Measurements from ENCODE around the gene PSME3.

The PSME3 gene

GRCh38 chr17:42819939-42820535 is 13.2 kb upstream of the PSME3 start:
- Histone ChIP-seq H3K9ac (ENCODE audit: low read length) (no peak overlapping the region), H3K27me3 (ENCODE audit: control insufficient read depth in 1 of 2, insufficient read depth in 2 of 2, low read length in 2 of 2) (no peaks in the 10 kb centered on the region), H3K4me1 (ENCODE audit: insufficient read depth, low read length) (peaks cover 7% of the 10 kb centered on the region), H3K4me3 (ENCODE audit: low read depth in 1 of 2, low read length in 2 of 2) (no peak overlapping the region), H3K27ac (ENCODE audit: low read depth, low read length) (no peak overlapping the region), H3K9me3 (ENCODE audit: low read length) (no peaks in the 10 kb centered on the region), H3K36me3 (ENCODE audit: insufficient read depth, low read length) (peaks cover 48% of the 10 kb centered on the region)

GRCh38 chr17:42821176-42821575 is 12.0 kb upstream of the PSME3 start:
- Histone ChIP-seq H3K9me3 (ENCODE audit: low read length) (no peaks in the 10 kb centered on the region), H3K4me3 (ENCODE audit: low read depth in 1 of 2, low read length in 2 of 2) (no peak overlapping the region), H3K27me3 (ENCODE audit: control insufficient read depth in 1 of 2, insufficient read depth in 2 of 2, low read length in 2 of 2) (no peaks in the 10 kb centered on the region), H3K9ac (ENCODE audit: low read length) (no peak overlapping the region), H3K4me1 (ENCODE audit: insufficient read depth, low read length) (peaks cover 7% of the 10 kb centered on the region), H3K36me3 (ENCODE audit: insufficient read depth, low read length) (peaks cover 45% of the 10 kb centered on the region), H3K27ac (ENCODE audit: low read depth, low read length) (no peak overlapping the region)

GRCh38 chr17:42827472-42827871 is 5.7 kb upstream of the PSME3 start:
- Histone ChIP-seq H3K36me3 (ENCODE audit: insufficient read depth, low read length) (no peaks in the 10 kb centered on the region), H3K27ac (ENCODE audit: low read depth, low read length) (no peak overlapping the region), H3K4me1 (ENCODE audit: insufficient read depth, low read length) (peaks cover 11% of the 10 kb centered on the region), H3K4me3 (ENCODE audit: low read depth in 1 of 2, low read length in 2 of 2) (no peak overlapping the region), H3K9ac (ENCODE audit: low read length) (no peak overlapping the region), H3K9me3 (ENCODE audit: low read length) (no peaks in the 10 kb centered on the region), H3K27me3 (ENCODE audit: control insufficient read depth in 1 of 2, insufficient read depth in 2 of 2, low read length in 2 of 2) (no peaks in the 10 kb centered on the region)

- H3K4me1 ChIP-seq (ENCODE audit: insufficient read depth, low read length): peaks cover 17% of the 10 kb centered on the region
- H3K36me3 ChIP-seq (ENCODE audit: insufficient read depth, low read length): peaks cover 9% of the 10 kb centered on the region
- no peaks in the 10 kb centered on the region for H3K27me3 ChIP-seq (ENCODE audit: control insufficient read depth in 1 of 2, insufficient read depth in 2 of 2, low read length in 2 of 2)
- no peaks in the 10 kb centered on the region for H3K9me3 ChIP-seq (ENCODE audit: low read length)
- no peak overlapping the region for H3K9ac ChIP-seq (ENCODE audit: low read length)
- no peak overlapping the region for H3K4me3 ChIP-seq (ENCODE audit: low read depth in 1 of 2, low read length in 2 of 2)
- no peak overlapping the region for H3K27ac ChIP-seq (ENCODE audit: low read depth, low read length)
These were observed 2.2 kb upstream of the PSME3 start for GRCh38 chr17:42830971-42831370.

- no peaks in the 10 kb centered on the region for H3K9me3 ChIP-seq (ENCODE audit: low read length)
- peaks cover 11% of the 10 kb centered on the region for H3K36me3 ChIP-seq (ENCODE audit: insufficient read depth, low read length)
- peaks cover 17% of the 10 kb centered on the region for H3K4me1 ChIP-seq (ENCODE audit: insufficient read depth, low read length)
- peak overlapping the region; percentile 82 to 94 for H3K4me3 ChIP-seq (ENCODE audit: low read depth in 1 of 2, low read length in 2 of 2)
- H3K27me3 ChIP-seq (ENCODE audit: control insufficient read depth in 1 of 2, insufficient read depth in 2 of 2, low read length in 2 of 2): no peaks in the 10 kb centered on the region
- H3K27ac ChIP-seq (ENCODE audit: low read depth, low read length): peak overlapping the region; percentile 96
- H3K9ac ChIP-seq (ENCODE audit: low read length): peak overlapping the region; percentile 72
These were observed 824 bp upstream of the PSME3 start for GRCh38 chr17:42832213-42832933.

- Histone ChIP-seq H3K4me3 (ENCODE audit: low read depth in 1 of 2, low read length in 2 of 2) (peak overlapping the region; percentile 82 to 94), H3K9me3 (ENCODE audit: low read length) (no peaks in the 10 kb centered on the region), H3K36me3 (ENCODE audit: insufficient read depth, low read length) (peaks cover 27% of the 10 kb centered on the region), H3K27me3 (ENCODE audit: control insufficient read depth in 1 of 2, insufficient read depth in 2 of 2, low read length in 2 of 2) (no peaks in the 10 kb centered on the region), H3K9ac (ENCODE audit: low read length) (peak overlapping the region; percentile 72), H3K27ac (ENCODE audit: low read depth, low read length) (peak overlapping the region; percentile 96), H3K4me1 (ENCODE audit: insufficient read depth, low read length) (peaks cover 17% of the 10 kb centered on the region)
These were observed 698 bp downstream of the PSME3 start for GRCh38 chr17:42833767-42834422.

- H3K4me3 ChIP-seq (ENCODE audit: low read depth in 1 of 2, low read length in 2 of 2): no peak overlapping the region
- no peak overlapping the region for H3K27ac ChIP-seq (ENCODE audit: low read depth, low read length)
- H3K4me1 ChIP-seq (ENCODE audit: insufficient read depth, low read length): peaks cover 17% of the 10 kb centered on the region
- H3K9me3 ChIP-seq (ENCODE audit: low read length): no peaks in the 10 kb centered on the region
- H3K27me3 ChIP-seq (ENCODE audit: control insufficient read depth in 1 of 2, insufficient read depth in 2 of 2, low read length in 2 of 2): no peaks in the 10 kb centered on the region
- H3K9ac ChIP-seq (ENCODE audit: low read length): no peak overlapping the region
- peaks cover 35% of the 10 kb centered on the region for H3K36me3 ChIP-seq (ENCODE audit: insufficient read depth, low read length)
These were observed 2.5 kb downstream of the PSME3 start for GRCh38 chr17:42835732-42836131.

- peaks cover 9% of the 10 kb centered on the region for H3K4me1 ChIP-seq (ENCODE audit: insufficient read depth, low read length)
- no peak overlapping the region for H3K9ac ChIP-seq (ENCODE audit: low read length)
- H3K36me3 ChIP-seq (ENCODE audit: insufficient read depth, low read length): peaks cover 69% of the 10 kb centered on the region
- H3K27me3 ChIP-seq (ENCODE audit: control insufficient read depth in 1 of 2, insufficient read depth in 2 of 2, low read length in 2 of 2): no peaks in the 10 kb centered on the region
- H3K27ac ChIP-seq (ENCODE audit: low read depth, low read length): no peak overlapping the region
- H3K9me3 ChIP-seq (ENCODE audit: low read length): no peaks in the 10 kb centered on the region
- no peak overlapping the region for H3K4me3 ChIP-seq (ENCODE audit: low read depth in 1 of 2, low read length in 2 of 2)
These were observed 8.9 kb downstream of the PSME3 start for GRCh38 chr17:42841975-42842685.

GRCh38 chr17:42843358-42843934 is 10.2 kb downstream of the PSME3 start:
- H3K27ac ChIP-seq (ENCODE audit: low read depth, low read length): no peak overlapping the region
- no peaks in the 10 kb centered on the region for H3K27me3 ChIP-seq (ENCODE audit: control insufficient read depth in 1 of 2, insufficient read depth in 2 of 2, low read length in 2 of 2)
- H3K9me3 ChIP-seq (ENCODE audit: low read length): no peaks in the 10 kb centered on the region
- H3K9ac ChIP-seq (ENCODE audit: low read length): no peak overlapping the region
- H3K4me1 ChIP-seq (ENCODE audit: insufficient read depth, low read length): peaks cover 9% of the 10 kb centered on the region
- H3K4me3 ChIP-seq (ENCODE audit: low read depth in 1 of 2, low read length in 2 of 2): no peak overlapping the region
- H3K36me3 ChIP-seq (ENCODE audit: insufficient read depth, low read length): peaks cover 56% of the 10 kb centered on the region

GRCh38 chr17:42844271-42844670 is 11.1 kb downstream of the PSME3 start, which contains the start of gene AOC2:
TSS of gene AOC2 (plus strand) at chr17:42844580. CDS start at chr17:42844627, 47 bp downstream.
- H3K9ac ChIP-seq (ENCODE audit: low read length): no peak within 1 kb of the TSS
- H3K9me3 ChIP-seq (ENCODE audit: low read length): no peaks in the 10 kb centered on the region
- no peak within 1 kb of the TSS for H3K27ac ChIP-seq (ENCODE audit: low read depth, low read length)
- H3K36me3 ChIP-seq (ENCODE audit: insufficient read depth, low read length): peaks cover 48% of the 10 kb centered on the region
- H3K4me3 ChIP-seq (ENCODE audit: low read depth in 1 of 2, low read length in 2 of 2): no peak within 1 kb of the TSS
- H3K4me1 ChIP-seq (ENCODE audit: insufficient read depth, low read length): peaks cover 11% of the 10 kb centered on the region
- no peaks in the 10 kb centered on the region for H3K27me3 ChIP-seq (ENCODE audit: control insufficient read depth in 1 of 2, insufficient read depth in 2 of 2, low read length in 2 of 2)

All from muscle layer of colon (tissue), 2 donors.